ENCODE results near the gene BEGAIN. TPM values are rescaled to one million over a fixed set of nuclear protein-coding genes. Genes with fewer than 3 reads are reported as not detected.

BEGAIN gene, protein sequence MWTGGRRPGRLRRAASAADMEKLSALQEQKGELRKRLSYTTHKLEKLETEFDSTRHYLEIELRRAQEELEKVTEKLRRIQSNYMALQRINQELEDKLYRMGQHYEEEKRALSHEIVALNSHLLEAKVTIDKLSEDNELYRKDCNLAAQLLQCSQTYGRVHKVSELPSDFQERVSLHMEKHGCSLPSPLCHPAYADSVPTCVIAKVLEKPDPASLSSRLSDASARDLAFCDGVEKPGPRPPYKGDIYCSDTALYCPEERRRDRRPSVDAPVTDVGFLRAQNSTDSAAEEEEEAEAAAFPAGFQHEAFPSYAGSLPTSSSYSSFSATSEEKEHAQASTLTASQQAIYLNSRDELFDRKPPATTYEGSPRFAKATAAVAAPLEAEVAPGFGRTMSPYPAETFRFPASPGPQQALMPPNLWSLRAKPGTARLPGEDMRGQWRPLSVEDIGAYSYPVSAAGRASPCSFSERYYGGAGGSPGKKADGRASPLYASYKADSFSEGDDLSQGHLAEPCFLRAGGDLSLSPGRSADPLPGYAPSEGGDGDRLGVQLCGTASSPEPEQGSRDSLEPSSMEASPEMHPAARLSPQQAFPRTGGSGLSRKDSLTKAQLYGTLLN
- total RNA-seq (2014; rRNA removed; shearing (Covaris generic)): 37.8 and 40.0 TPM in 2 replicates
- polyA plus RNA-seq (2014; cell fraction: nucleus; rRNA removed): 103 and 275 TPM in 2 replicates

DNA sequence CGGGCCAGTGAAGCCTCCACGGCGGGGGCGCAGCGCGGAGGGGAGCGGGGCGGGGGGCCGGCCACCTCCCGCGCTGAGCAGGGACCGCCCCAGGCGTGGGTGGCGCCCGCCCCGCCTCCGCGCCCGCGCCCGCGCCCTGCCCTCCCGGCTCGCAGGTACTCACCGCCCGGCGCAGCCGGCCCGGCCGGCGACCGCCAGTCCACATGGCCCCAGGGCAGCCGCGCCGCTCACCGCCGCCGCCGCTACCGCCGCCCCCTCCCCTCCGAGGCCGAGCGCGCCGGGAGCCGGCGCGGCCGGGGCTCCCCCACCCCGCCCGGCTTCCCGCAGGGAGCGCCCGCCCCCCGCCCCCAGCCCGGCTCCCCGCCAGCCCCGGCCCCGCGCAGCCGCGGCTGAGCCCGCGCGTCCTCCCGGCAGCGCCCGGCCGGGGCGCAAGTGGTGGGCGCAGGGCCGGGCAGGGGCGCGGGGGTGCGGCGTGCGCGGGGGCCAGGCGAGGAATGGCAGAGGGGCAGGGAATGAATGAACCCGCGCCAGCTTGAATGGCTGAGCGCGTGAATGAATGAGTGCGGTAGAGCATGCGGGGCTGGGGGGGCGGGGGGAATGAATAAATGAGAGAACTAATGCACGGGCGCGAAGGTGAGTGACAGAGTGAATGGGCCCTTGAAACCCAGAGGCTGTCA lies at the start of gene BEGAIN:
BEGAIN (minus strand) TSS at position 332 of the 677 bp plus-strand sequence; CDS start at position 205, 127 bp downstream.
- peak; percentile 54 for DNase-seq (ENCODE audit: extremely low read depth, low read depth)

DNA sequence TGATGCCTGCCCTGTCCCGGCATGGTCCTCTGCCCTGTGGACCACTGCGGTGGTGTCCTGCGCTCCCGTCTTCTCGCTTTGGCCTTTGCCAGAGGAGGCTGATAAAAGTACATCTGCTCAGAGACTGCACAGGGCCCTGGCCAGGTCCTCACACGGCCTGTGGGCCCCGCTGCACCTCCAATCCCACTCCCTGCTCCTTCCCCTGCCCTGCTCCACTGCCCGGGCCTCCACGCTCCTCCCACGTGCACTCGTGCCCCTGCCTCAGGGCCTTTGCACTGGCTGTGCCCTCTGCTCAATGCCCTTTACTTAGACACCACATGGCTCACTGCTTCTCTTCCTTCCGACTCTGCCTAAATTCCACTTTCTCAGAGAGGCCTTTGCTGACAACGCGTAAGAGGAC lies 49.3 kb upstream of the BEGAIN start:
- no peak for DNase-seq (ENCODE audit: extremely low read depth, low read depth)

DNA sequence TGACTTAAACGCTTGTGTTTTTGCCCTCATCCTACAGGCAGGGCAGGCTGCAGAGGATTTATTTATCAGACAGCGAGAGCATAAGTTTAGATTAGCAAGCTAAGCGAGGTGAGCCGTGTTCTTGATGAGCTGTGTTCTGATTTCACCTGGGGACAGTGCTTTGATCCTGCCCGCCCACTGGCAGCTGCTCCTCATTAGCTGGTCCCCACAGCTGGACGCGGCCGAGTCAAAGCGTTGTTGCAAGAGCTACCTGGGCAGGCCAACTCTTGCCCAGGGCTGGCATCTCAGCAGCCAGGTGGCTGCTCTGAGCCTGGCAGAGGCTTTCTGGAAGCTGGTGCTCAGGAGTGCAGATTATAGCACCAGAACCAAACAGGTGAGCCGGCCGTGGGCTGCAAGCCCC lies 46.8 kb upstream of the BEGAIN start:
- DNase-seq (ENCODE audit: extremely low read depth, low read depth): no peak

DNA sequence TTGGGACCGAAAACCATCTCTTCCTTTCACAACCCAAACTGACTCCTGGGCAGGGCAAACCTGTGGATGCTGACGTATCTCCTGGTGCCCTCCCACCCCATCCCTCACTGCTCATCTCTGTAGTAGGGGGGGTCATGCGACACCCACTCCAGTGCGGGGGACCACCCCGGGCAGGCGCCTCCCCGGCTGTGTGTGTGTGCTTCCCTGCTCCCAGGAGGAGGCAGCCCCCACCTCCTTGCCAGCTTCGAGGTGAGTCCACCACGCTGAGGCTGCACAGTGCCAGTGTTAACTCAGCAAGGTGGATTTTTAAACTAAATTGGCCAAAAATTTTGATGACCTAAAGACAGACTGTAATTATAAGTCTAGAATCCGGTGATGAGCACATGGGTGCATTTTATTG lies 46.2 kb upstream of the BEGAIN start:
- no peak for DNase-seq (ENCODE audit: extremely low read depth, low read depth)

DNA sequence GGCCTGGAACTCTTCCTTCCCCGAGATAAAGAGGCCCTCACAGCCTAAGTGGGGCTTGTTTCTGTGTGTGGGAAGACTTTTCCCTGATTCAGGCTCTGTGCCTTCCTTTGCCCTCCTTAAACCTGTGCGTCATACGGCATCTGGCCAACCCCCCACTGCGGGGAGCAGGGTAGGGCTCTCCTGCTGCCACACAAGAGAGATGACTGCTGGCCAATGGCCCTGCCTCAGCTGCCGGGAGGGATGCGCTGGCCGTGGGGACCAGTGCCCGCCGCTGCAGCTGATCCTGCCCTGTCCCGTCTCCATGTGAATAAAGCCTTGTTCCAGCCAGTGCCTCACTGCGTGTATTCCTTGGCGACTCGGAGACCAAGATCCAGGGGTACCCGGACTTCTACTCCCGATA lies 42.5 kb upstream of the BEGAIN start:
- DNase-seq (ENCODE audit: extremely low read depth, low read depth): no peak

DNA sequence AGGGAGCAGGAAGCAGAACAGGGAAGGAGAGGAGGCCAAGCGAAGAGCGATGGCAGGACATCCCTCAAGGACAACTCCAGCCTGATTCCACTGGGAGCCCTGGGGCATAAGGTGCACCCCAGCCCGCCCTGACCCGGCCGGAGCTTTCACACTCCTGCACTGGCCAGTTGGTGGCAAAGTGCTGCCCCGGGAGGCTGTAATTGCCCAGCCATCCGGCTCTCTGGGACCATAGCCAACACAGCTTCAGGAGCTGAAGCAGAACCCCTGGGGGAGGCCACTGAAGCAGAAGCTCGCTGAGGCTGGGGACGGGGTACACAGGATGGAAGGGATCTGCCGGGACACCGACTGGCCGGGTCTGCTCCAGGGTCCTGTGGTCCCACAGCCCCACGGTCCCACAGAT lies 41.9 kb upstream of the BEGAIN start:
- no peak for DNase-seq (ENCODE audit: extremely low read depth, low read depth)

DNA sequence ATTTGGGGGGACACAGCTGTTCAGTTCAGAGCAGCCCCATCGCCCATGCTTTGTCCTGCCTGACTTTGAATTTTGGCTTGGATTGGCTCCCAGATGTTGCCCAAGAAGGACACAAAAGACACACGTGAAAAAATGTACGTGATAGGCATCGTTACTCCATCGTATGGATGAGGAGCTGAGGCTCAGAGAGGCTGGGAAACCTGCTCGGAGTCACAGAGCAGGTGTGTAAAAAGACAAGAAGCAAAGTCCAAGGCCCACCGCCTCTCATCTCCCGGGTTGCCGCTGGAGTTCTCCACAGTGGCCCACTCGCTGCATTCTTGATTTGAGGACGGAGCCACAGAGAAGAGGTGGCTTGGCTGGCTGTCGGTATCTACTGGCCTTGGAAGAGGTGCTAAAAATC lies 41.0 kb upstream of the BEGAIN start:
- no peak for DNase-seq (ENCODE audit: extremely low read depth, low read depth)

DNA sequence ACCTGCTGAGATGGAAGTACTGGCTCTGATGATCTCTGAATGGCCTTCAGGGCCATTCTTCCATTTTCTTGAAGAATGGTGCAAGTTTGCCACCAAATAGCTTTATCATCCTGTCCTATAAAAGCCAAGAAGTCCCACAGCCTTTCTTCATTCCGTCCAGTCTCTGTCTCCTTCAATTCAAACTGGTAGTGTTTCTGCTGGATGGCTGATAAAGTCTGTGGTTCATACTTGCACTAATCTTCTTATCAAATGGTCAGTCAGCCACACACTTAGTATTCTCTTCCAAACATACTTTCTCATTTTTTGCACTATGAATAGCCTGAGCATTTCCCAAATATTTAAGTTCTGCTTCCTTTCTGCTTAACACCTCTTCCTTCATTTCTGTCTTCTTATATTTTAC lies 39.4 kb upstream of the BEGAIN start:
- no peak for DNase-seq (ENCODE audit: extremely low read depth, low read depth)

DNA sequence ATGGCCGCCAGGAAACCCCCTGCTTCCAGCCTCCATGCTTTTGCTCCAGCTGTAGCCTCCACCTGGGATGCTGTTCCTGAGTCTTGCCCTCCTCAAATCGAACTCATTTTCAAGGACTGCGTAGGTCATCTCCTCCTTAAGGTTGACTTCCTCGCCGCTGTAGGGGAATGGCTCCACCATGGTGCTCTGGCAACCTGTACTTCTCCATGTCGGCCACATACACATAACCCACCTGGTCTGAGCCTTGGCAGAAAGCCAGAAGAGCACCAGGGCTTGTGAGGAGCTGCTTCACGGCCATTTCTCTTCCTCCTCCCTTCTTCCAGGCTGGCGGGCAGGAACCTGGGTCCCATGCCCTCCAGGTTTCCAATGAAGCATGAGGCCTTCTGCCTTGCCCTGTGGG lies 36.7 kb upstream of the BEGAIN start:
- no peak for DNase-seq (ENCODE audit: extremely low read depth, low read depth)

DNA sequence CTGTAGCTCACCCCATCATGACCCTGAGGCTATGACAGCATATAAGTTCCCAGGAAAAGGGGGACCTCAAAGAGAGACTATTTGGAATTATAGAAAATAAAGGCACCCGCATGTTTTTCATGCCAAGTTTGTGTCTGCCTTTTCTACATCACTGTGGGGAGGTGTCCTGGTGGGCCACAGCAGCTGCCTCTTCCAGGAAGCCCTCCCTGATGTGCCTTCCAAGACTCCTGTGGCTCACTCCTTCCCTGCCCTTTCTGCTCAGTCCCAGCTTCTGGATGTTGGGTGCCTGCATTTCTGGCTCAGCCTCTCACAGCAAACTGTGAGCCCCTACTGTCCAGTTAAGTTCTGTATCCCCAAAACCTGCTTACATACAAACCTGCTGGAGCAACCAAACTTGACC lies 36.3 kb upstream of the BEGAIN start:
- no peak for DNase-seq (ENCODE audit: extremely low read depth, low read depth)

DNA sequence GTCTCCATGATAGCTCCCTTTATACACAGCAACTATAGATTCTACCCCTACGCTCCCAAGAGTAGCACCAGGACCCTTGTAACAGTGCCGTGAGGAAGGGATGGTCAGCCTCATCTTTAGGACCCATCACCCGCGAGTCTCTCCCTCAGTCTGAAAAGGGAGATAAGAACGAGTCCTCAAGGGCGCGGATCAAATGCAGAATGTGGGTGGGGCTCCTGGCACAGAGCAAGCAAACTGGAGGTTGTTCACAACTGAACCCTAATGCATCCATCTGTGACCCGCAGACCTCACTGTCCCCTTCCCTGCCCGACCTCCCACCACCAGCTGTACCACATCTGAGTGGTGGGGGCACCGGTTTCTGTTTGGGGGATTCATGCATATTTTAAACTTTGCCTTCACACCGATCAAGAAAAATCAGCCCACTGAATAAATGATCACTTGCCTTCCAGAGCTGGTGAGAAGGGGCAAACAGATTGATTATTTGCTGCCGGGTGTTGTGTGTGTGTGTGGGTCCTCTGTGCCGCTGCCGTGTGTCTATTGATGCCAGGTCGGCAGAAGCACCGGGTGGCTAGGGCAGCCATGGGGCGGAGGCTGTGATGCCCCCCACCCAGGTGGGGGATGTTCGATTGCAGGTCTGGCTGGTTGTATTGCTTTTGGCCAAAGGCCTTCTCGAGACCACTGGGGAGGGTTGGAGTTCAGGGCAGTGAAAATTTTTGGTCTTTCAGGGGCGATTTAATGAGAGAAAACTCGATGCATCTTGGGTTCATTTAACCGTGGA lies 35.7 kb upstream of the BEGAIN start:
- no peak for DNase-seq (ENCODE audit: extremely low read depth, low read depth)

DNA sequence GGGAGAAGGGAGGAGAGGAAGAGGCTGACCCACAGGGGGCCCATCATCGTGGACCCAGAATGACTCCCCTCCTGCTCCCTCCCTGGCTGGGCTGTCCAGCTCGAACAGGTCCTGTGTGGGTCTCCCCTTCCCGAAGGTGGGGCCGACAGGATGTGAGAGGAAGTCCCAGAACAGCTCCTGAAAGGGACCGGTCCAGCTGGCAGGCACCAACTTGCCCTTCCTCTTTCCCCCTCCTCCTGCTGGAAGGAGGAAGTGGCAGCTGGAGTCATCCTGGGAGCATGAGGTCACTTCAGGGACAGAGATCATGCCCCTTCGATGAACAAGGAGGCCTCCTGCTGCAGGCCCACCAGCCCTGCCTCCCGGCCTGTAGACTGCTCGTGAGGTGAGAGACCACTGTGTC lies 35.0 kb upstream of the BEGAIN start:
- DNase-seq (ENCODE audit: extremely low read depth, low read depth): no peak

DNA sequence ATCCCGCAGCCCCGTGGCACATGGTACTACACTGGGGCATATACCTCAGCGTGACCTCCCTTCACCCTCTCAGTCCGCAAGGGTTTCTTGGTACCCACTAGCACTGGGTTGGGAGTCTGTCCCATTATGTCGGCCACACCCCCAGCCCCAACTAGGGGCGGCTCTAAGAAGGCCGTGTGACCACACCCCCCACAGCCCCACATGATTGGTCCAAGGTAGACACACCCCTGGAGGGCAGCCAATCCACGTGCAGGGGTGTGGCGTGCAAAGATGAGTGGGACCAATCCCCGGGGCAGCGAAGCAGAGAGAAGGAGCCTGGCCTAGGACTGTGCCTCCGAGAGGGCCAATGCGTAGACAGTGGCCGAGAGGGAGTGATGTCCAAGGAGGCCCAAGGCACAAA lies 34.6 kb upstream of the BEGAIN start:
- no peak for DNase-seq (ENCODE audit: extremely low read depth, low read depth)

DNA sequence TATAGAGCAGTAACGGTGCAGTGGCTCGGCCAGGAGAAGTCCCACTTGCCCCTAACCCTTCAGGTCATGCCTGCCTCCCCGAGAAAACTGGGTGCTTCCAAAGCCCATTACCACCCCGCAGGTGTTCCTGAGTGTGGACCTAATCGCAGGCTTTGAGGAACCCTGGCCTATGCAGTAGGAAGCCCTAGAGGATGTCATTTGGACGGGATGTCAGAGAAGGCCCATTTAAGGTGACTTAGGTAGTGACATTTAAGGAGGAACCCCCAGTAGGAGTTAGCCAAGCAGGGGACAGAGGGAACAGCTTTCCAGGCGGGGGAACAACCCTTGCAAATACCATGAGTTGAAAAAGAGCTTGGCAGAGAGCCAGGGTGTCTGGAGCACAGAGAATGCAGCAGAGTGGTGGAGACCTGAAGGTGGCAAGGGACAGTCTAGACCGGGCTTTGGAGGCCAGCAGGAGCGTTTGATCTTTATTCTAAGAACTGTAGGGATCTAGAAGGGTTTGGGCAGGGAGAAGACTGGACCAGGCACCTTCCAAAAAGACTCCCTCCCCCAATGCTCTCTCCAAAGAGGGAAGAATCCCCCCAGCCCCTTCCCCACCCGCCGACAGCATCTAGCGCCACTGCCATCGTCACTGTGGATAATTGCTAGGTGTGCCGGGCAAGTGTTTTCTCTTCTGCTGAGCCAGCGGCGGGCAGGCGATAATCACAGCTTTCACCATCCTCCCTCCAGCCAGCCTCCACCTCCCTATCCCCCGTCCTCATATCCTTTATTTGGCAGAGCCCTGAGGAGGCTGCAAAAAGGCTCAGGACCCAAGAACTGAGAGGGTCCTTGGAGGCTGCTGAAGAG lies 33.3 kb upstream of the BEGAIN start:
- no peak for DNase-seq (ENCODE audit: extremely low read depth, low read depth)

DNA sequence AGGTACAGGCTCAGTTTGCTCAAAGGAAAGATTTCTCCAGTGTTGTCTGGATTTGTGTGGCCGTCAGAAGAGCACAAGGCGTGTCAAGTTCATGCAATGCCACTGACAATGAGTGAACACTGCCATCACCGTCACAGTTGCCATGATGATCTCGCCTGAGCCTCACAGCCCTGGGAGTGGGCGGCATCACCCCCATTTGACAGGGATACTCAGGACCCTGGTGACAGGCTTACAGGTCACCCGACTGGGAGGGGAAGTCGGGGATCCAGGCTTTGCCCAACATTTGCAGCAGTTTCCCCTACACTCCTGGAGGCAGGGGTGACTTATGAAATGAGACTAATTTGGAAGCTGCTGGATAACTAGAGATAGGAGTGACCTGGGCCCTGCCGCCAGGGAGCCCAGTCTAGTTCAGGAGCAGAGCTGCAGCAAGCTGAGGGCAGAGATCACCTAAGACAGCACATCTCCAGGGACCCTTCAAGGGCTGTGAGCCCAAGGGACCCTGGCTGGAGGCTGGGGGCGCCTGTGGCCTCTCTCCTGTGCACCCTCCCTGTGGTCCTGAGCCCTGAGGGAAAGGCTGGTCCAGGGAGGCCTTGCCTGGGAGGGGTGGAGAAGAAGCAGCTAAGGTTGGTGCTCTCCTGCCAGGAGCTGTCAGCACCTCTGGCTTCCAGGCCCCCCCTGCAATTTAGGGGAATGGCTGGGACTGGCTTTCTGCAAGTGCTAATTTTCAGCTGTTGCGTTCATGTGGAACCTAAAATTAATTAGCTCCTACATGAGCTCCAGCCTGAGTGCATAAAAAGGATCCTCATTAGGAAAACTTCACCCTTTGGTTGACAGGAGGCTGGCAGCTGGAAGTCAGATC lies 32.4 kb upstream of the BEGAIN start:
- no peak for DNase-seq (ENCODE audit: extremely low read depth, low read depth)

DNA sequence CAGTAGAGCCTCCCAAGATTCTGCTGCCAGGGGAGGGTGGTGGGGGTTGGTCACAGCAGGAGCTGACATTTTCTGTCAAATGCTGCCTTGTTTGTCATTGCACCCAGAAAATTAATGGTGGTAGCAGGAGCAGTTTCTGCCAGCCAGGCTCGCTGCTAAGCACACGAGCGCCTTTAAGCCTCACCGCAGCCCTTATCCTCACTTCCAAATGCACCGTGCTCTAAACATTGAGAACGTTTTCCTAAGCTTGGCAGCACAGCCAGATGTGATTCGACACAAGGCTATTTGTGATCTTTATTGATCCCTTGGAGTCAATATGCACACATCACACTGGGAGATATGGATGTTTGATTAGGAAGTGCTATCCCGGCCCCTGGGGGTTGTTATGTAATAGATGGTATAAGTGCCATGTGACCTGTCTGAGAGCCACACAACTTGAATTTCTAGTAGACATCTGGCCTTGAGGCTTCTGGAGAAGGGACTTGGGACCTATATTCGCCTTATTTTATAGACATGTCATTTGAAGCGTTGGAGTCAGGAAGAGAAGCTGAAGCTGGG lies 31.6 kb upstream of the BEGAIN start:
- no peak for DNase-seq (ENCODE audit: extremely low read depth, low read depth)

DNA sequence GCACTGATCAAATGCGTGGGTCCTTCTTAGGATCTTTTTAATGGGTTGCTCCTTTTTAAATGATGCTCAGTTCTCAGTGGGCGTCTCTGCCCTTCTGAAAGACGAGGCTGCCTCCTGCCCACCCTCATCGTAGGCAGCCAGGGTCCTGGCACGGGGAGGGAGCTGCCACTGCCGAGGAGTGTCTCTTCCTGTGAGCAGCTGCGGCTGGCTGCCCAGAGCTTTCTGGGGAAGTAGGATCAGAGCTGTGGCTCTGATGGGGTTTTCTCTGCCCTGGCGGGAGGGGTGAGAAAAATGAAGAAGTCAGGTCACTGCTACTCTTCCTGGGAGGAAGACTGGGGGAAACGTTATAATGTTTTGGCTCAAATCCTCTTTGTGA lies 31.1 kb upstream of the BEGAIN start:
- DNase-seq (ENCODE audit: extremely low read depth, low read depth): no peak

DNA sequence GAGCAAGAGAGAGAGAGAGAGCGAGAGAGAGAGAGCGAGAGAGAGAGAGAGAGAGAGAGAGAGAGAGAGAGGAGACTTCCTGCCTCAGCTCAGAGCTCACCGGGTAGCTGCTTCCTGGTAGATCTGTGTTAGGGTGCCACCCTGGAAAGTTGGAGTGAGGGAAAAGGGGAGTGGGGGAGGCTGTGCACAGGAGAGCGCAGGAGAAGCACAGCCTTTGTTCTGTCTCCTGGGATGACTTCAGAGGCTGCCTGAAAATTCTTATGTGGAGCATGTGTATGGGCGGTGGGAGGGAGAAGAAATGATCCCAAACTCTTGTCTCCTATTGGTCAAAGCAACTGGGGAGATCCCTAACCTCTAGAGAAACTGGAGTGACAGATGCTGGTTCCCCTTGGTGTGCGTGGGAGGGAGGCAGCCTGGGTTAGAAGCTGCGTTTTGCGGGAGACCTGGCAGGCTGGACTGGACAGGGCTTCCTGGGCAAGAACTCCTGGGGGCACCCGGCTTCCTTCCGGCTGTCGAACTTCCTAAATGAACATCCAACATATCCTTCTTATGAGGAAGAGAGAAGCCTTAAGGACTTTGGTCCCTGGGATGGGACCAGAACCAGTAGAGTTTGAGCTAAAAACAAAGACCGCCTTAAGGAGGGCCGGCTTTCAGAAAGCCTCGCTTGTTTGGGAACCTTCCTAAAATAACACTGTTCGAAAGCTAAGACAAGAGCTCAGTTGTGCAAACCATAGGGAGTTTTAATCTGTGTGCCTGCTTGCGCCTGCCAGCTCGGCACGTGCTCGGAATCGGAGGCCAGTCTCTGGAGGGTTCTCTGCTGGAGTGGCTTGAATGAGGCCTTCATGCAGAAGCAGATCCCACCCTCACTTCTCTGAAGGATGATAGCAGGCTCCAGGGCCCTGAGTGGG lies 30.4 kb upstream of the BEGAIN start:
- DNase-seq (ENCODE audit: extremely low read depth, low read depth): no peak

Data from NCI-H460 (cell line).